Inferior parietal cortex (tissue), 1 donor: ENCODE measurements around the gene ARHGAP6.

ENCODE experiments used
- DNase-seq: peaks from one replicate; pipeline ENCODE4 v3.0.0-alpha.2; 2016; ENCODE audit errors: extremely low spot score

ARHGAP6 gene

DNA sequence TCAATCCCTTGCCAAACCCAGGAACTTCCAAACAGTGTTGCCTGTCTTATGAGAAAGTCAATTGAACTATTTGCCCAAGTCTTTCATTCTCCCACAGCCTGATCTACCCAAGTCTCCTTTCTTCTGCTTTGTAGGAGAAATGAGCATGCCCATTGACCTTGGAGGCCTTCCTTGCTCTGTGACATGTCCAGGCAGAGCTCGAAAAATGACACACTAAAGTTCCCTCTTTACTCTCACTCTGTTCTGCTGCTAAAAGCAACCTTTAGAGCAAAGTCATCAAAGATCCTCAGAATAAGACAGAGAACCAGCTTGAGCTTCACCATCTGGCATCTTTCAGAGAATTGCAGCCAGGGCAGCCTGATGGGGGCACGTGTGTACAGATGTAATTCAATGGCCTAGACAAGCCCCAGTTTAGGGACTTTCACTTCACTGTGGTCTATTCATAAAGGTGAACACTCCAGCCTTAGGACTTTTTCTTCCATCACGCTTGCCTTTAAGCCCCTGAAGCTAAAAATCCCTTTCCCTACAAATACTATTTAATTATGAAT lies 236.1 kb downstream of the ARHGAP6 start:
- no peak for DNase-seq

DNA sequence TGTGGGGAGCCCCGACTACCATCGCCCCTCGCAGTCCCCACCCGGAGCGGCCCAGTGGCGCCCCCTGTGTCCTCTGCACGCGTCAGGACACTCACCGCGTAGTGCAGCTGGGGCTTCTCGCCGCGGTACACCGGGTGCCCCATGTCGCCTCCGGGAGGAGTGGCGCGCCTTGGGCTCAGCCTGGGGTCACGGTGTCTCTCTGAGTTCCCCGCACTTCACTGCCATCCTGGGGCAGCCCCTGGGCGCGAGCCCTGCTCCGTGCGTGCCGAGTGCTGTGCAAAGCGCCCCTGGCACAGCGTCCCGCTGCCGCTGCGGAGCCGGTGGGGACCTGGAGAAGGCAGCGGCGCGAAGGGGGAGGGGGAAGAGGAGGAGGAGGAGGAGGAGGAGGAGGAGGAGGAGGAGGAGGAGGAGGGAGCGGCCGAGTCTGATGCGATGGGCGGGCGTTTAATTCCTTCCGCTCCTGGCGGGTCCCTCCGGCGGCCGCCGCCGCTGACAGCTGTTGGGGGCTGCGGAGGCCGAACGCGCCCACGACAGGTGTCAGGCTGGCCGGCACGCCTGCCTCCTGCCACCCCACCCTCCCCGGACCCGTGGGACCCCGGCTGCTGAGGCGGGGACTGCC lies 238.2 kb downstream of the ARHGAP6 start:
- no peak for DNase-seq

DNA sequence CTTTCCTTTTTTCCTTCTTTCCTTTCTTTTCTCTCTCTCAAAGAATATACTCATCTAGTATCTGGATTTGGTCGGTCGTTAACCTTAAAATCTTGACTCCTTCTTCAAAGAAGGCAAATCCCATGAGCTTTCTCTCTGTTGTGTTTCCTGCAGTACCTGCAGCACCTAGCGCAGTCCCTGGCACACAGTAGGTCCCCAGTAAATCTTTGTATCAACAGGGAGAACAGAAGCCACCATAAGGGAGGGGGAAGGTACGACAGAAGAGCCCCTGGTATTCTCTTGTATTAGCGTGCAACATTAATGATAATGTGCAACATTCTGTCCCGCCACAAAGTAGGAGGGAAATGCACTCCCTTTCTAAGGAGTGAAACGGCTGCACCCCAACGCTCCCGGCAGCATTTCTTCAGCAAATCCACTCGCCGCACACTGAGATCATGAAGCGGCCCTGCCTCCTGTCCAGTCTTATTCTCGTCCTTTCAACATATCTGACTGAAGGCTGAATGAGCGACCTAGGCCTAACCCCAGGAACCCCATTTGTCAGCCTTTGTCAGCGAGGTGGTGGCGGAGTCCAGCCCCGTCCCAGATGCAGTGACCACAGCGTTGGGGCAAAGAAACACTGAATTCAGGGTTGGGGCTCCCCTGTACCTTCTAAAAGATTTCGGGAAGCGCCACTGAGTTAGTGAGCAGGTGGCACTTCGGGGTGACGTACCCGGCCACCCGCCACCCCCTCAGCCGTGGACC lies 238.8 kb downstream of the ARHGAP6 start:
- no peak for DNase-seq

DNA sequence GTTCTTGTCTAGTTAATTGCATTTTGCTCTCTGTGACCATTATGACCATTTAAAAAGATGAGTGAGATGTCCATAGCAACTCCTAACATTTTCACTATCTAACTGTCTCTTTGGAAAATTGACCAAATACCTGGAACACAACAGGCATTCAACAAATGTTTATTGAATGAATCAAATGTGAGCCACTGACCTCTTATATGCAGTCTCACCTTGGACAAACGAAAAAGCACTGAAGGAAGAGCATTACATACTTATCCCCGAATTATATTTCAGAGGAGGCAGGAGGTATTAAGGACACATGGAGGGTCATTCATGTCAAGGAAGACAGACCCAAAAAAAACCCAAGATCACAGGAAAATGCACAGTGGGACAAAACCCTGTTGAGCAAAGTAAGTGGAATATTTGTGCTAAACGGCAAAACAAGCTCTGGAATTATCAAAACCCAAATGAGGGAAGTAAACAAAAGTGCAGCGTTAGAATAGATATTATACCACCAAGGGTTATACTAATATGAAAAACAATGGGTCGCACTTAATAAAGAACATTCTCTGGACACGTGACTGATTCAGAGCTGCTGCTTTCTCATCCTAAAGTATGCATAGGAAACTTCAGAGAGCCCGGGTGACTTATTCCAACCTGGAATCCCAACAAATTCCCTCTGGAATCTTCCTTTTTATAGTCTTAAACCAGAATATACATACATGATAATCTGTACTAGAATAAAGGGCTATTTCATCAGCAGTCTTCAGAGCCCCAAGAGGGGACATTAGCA lies 240.6 kb downstream of the ARHGAP6 start:
- DNase-seq, result no peak

DNA sequence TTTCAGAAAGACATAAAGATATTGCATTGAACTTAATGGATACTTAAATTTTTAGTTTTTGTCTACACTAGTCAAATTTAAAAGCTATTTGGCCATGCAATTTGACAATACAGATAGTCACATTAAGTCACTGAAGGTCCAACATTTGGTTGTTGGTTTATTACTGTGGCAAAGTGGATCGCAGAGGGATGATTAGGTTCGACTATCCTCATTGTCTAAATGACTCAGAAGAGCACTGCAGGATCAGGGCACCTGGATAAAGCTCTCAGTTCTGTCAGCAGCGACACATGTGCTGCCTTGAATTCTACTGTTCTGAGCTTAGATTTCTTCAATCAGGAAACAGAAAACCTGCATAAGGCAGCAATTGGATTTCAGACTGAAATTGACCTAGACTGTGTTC lies 241.8 kb downstream of the ARHGAP6 start:
- no peak for DNase-seq

DNA sequence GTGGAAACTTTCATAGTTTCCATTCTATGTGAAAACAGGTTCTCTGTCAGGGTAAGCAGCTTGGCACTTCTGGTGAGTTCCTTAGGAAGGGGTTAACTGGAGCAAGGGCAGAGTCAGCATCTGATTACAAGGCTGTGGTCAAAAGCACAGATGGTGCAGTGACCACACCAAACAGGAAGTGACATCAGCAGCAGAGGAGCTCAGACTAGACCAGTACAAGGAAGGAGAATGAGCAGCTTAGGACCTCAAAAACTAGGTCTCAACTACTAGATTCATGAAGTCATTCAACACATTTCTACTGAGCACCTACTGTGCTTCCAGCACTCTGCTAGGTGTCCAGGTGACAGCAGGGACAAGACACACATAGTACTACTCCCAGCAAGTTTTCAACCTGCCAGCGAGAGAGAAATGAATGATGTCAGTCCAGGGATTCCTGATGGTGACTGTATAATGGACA lies 242.3 kb downstream of the ARHGAP6 start:
- no peak for DNase-seq

DNA sequence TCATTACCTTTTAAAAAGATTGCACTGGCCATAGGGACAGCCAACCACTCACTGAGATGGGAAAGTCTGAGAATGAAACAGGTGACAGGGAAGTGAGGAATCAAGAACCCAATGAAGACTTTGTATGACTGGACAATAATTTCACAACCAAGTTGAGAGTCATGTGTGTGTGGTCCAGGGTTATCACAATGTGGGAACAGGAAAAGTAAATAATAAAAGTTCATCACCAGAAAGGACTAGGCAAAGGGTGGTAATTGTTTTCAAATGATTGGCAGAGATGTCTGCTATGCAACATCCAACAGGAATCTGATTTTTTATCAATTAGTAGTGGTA lies 243.2 kb downstream of the ARHGAP6 start:
- no peak for DNase-seq

DNA sequence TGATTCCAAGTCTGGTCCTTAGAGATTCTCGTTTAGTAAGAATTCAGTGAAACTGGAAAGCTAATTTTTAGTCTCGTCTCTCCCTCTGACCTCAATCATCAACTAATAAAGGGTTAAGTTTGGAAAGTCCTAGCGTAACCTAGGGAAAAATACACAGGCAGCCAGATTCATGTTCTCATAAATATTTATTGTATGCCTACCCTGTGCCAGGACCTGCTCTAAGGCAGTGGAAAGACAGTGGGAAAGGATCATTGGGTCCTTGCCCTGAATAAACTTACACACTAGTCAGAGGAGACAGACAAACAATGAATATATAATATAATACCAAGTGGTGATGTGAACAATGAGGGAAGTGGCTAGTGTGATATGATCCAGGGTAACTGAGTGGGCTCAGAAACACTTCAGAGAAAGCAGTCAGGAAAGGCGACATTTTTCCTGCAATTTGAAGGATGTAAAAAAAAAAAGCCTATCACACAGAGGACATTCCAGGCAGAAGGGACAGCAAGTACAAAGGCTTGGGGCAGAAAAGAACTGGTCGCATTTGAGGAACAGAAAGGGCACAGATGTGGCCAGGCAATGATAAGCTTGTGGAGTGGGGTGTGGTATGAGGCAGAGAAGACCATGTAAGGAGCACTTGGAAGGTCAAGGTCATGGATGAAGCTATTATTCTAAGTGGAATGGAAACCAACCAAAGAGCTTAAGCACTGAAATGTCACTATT lies 243.8 kb downstream of the ARHGAP6 start:
- DNase-seq, result no peak

DNA sequence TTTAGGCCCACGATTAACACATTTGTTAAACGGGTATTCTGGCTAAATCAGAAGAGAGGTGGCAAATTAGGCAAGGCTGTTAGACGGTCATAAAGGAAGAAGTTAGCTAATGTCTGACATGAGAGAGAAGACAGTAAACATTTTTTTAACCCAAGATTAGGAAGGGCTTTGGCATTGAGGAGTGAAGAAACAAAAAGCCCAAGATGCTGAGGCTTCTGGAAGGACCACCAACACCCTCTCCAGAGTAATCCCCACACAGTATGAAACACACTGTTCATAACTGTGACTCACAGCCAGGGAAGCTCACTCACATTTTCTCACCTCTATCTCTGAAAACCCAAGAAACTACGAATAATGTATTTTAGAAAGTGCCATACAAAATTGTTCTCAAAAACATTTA lies 244.9 kb downstream of the ARHGAP6 start:
- DNase-seq, result no peak

DNA sequence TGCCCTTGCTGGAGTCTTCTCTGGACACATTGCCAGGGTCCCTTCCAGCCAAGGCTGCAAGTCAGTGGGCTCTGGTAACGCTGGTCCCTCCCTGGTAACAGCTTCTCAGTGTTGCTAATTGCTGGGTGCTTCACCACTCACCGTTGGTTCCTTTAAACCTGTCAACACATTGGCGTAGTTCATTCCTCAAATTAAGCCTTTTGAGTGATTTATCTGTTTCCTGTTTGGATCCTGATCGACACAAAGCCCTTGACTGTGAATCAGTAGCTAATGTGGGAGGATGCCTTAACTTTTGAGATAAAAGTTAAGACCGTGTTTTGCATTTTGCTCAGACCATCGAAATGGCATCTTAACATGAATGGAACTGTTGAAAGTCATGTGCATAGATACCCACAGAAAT lies 246.6 kb downstream of the ARHGAP6 start:
- no peak for DNase-seq

DNA sequence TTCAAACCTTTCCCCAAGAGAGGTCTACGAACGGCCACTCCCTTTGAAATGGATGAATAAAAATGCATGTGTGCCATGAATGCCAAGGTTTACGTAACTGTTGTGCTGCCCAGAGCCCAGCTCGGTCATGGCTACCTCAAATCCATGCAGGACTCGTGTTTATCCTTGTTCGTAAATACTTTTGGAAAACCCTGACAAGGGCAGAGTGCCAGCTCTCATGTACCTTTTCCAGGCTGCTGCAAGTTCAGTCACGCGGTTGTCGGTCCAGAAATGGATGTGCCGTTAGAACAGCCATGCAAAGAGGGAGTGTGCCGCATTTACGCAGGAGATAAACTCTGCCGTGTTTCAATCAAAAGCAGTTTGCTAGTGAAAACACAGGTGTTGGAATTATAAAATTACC lies 249.1 kb downstream of the ARHGAP6 start:
- no peak for DNase-seq

DNA sequence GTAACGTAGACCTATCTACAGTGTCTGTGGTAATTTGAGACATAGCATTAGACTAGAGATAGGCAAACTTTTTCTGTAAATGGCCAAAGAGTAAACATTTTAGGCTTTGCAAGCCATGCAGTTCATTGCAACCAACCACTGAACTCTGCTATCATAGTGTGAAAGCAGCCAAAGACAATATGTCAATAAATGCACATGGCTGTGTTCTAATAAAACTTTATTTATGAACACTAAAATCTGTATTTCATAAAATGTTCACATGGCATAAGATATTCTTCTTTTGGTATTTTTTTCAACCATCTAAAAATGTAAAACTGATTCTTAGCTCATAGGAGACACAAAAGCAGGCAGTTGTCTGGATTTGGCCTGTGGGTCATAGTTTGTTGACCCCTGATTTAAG lies 251.6 kb downstream of the ARHGAP6 start:
- DNase-seq, result no peak

DNA sequence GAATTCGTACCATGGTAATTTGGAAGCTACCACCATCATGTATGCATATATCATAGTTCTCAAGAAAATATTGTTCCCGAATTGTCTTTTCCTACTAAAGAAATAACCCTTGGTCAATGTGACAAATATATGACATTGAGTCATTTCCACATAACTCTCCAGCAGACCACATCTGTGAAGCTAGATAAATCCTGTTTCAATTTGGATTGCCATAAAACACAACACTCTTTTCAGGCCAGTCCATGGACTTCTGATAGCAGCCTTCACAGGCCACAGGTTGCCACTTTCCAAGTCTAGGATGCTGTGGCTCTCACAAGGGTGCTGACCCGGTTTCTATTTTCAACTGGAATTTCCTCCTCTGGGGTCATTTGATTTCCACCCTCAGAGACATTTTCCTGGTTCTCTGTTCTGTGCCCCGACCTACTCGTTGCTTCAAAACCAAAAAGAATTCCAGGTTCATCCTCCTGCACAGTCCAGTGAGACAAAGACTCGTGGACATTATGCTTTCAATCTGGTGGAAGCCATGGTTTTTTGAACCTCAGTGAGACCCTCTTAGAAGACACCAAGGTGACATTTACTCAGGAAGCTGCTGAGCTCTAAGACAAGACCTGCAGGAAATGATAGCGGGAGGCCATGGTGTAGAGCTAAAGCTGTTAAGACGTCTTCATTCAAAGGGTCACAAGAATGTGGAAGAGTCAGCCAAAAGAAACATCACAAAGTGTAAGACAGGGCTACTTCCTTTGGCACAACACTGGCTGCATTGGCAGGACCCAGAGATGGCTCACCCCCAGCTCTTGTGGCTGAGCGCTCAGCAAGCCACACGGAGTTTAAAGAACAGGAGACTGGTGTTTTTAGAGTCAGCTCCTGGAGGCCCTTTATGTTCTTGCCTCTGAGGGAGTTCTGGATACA lies 252.8 kb downstream of the ARHGAP6 start:
- DNase-seq, result no peak

DNA sequence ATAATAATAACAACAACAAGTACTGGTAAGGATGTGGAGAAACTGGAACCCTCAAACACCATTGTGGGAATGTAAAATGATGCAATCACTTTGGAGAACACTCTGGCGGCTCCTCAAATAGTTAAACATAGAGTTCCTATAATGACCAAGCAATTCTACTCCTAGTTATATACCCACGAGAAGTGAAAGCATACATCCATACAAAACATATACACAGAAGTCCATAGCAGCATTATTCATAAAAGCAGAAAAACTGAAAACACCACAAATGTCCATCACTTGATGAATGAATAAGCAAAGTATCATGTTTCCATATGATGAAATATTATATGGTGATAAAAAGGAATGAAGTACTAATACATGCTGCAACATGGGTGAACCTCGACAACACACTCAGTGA lies 255.8 kb downstream of the ARHGAP6 start:
- no peak for DNase-seq

DNA sequence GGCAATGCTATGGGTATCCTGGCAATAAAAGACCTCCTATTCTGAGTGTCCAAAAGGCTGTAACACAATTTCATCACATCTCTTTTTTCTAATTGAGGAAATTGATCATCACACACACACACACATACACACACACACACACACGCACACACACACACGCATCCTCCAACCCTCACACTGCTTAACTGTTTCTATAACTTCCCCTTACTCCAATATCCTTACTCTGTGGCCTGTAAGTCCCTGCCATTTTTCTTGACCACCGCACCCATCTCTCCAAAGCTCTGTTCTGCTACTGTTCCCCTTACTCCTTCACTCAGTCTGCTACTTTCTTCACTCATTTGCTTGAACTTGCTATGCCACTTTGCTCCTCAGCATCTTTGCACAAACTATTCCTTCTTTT lies 256.9 kb downstream of the ARHGAP6 start:
- DNase-seq, result no peak

DNA sequence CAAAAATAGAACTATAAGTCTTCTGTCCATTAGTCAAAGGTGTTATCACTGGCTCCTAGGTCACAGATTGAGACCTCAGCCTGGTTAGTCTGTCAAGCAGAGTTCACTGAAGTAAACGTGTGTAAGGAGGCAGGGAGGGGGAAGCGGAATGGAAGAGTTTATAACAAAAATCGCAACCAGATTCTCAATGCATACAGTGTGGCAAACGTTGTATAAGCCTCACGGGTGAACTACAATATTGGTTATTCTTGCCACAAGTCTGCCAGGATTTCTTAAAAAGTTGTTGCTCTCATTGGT lies 257.7 kb downstream of the ARHGAP6 start:
- DNase-seq, result no peak

DNA sequence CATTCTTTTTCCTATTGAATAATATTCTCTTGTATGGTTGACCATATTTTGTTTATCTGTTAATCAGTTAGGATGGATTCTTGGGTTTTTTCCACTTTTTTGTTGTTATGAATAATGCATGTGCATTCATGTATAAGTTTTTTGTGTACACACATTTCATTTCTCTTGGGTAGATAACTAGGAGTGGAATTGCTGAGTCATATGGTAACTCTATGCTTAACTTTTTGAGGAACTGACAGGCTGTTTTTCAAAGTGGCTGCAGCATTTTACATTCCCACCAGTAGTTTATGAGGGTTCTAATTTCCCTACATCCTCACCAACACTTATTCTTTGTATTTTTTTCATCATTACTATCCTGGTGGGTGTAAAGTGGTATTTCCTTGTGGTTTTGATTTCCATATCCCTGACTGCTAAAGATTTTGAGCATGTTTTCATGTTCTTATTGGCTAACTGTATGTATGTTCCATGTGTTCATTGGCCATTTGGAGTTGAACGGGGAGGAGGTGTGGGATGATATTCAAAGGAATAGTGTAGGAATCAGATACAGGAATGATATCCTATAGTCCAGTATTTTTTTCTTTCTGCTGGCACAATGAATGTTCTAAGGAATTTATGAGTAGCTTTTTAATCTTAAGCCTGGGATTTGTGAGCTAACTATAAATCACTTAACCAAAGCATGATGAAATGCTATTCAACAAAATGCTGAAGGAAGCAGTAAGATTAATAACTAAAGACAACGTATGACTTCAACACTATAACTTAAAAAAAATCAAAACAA lies 258.2 kb downstream of the ARHGAP6 start:
- no peak for DNase-seq

DNA sequence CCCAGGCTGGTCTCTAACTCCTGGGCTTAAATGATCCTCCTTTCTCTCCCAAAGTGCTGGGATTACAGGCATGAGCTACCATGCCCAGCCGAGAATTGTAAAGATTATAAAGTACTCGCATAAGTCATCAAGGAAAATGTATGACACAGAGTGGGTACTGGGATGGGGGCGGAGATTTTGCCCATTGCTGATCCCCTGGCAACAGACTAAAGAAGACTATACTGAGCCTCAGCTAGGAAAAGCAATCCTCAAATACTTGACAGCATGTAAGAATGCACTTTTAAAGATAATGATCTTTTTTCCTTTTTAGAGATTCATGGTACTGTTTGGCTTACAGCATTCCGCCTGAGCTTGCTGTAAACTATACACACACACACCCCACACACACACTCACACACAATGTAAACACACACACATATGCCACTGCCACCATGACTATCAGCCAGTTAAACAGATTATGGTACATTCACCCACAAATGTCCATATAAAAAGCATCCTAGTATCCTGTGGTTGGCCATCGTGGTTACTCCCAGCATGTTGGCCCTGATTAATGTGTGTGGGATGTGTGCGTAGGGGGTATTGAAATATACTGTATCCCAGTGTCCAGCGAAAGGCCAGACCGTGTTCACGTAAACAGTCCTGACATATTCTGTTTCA lies 259.5 kb downstream of the ARHGAP6 start:
- no peak for DNase-seq

DNA sequence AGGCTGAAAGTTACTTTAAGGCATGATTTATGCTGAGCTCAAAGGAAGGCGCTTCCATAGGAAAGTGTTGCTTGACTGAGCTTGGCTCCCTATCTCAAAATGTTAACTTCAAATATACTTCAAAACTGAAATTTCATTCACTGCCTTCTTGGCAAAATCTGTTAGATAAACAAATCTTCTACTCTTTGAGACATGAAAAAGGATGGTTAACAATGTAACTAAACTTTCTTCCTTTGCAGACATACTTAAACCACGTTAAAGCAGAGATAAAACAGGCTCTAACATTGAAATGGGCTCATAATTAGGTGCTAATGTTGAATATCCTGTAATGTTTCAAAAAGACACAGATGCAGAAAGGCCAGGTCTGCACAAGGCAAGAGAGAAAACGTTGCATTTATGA lies 262.1 kb downstream of the ARHGAP6 start:
- no peak for DNase-seq

DNA sequence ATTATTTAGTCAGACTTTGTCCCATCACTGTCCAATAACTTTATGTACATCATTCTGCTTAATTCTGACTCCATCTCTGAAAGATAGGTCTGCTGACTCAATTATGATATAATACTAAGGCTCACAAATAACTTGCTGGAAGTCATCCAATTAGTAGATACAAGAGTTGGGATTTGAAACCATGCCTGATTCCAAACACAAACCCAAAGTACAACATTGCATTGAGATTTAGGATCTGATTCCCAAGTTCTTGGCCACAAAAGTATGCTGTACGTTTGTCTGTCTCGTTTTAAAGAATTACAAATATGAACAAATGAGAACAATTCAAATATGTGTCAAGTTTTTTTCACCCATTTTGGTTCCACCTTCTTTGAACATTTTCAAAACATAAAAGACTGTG lies 263.8 kb downstream of the ARHGAP6 start:
- no peak for DNase-seq
